SK-N-SH treated with all-trans-retinoic acid at 6 μM for 48 hours (cell line): ENCODE data around the gene RAB35.

Source experiments
- ARNTL ChIP-seq: fragments of 450-650 bp; formaldehyde crosslinking; IDR thresholded peaks from 2 replicates; pipeline ENCODE4 v1.5.0; 2020; ENCODE audit warnings: low read depth, mild to moderate bottlenecking, moderate library complexity, borderline replicate concordance
- ISL1 ChIP-seq: fragments of 250-450 bp; sonication (Bioruptor Pico); IDR thresholded peaks from 2 replicates; pipeline ENCODE4 v2.1.2; 2022; ENCODE audit warnings: mild to moderate bottlenecking, moderate library complexity
- PATZ1 ChIP-seq: fragments of 250-450 bp; sonication (Bioruptor Pico); IDR thresholded peaks from 2 replicates; pipeline ENCODE4 v1.8.0; 2020; ENCODE audit warnings: mild to moderate bottlenecking, moderate library complexity, borderline replicate concordance
- PPARA ChIP-seq: fragments of 250-450 bp; sonication (Bioruptor Pico); IDR thresholded peaks from 2 replicates; pipeline ENCODE4 v1.5.0; 2020; ENCODE audit warnings: mild to moderate bottlenecking, borderline replicate concordance
- ZFP3 ChIP-seq: fragments of 250-450 bp; sonication (Bioruptor Pico); IDR thresholded peaks from 2 replicates; pipeline ENCODE4 v1.5.0; 2020; ENCODE audit warnings: mild to moderate bottlenecking, moderate library complexity
- ZFP30 ChIP-seq: fragments of 450-650 bp; formaldehyde crosslinking; IDR thresholded peaks from 2 replicates; pipeline ENCODE4 v1.5.0; 2022; ENCODE audit warnings: mild to moderate bottlenecking, moderate library complexity
- TF ChIP-seq, protein P1 (sequence below): fragments of 250-450 bp; sonication (Bioruptor Pico); IDR thresholded peaks from 2 replicates; pipeline ENCODE4 v1.5.1; 2021; ENCODE audit warnings: mild to moderate bottlenecking, moderate library complexity

DNA sequence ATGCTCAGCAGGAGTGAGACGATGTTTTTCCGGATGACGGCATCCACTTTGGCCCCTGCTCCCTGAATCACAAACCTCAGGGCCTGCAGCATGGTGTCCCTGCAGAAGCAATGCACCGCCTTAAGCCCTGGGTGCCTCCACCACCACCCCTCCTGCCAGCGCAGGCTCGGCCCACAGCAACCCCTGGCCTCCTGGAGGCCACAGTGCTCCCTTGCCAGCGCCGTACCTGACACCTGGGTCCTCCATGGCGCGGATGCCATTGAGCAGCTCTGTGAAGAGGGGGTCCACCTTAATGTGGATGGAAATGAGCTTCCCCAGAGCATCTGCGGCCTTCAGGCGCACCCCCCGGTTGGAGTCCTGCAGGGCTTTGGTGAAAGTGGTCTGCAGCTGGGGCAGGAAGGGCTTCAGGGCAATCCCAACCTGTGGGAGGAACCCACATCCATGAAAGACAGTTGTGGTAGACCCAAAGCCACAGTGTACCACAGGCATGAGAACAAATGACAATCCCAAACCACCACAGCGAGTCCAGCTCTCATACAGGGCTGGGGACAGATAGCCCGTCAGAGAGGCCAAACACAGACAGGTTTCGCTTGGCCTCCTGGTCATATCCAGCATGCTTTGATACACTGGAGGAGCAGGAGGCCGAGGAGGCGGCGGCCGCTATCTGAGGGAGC, 17.9 kb upstream of the RAB35 start:
- no peak for TF ChIP-seq ZFP30
- TF ChIP-seq ISL1 (CRISPR knock-in tag), result no peak
- TF ChIP-seq PPARA (CRISPR knock-in tag), result no peak
- no peak for TF ChIP-seq PATZ1
- no peak for TF ChIP-seq ARNTL (CRISPR knock-in tag)
- no peak for TF ChIP-seq ZFP3
- TF ChIP-seq, protein P1, sequence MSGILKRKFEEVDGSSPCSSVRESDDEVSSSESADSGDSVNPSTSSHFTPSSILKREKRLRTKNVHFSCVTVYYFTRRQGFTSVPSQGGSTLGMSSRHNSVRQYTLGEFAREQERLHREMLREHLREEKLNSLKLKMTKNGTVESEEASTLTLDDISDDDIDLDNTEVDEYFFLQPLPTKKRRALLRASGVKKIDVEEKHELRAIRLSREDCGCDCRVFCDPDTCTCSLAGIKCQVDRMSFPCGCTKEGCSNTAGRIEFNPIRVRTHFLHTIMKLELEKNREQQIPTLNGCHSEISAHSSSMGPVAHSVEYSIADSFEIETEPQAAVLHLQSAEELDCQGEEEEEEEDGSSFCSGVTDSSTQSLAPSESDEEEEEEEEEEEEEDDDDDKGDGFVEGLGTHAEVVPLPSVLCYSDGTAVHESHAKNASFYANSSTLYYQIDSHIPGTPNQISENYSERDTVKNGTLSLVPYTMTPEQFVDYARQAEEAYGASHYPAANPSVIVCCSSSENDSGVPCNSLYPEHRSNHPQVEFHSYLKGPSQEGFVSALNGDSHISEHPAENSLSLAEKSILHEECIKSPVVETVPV (CRISPR knock-in tag), result no peak
